IPS-NIHi11 (cell line): ENCODE results near the gene TMEM238.
A peak's percentile ranks its signal among the peaks of the same experiment; 100 is the strongest.

Experiments
- DNase-seq: peaks from one replicate; pipeline ENCODE4 v3.0.0; 2012; ENCODE audit warnings: mixed read lengths, low spot score

The TMEM238 gene

DNA sequence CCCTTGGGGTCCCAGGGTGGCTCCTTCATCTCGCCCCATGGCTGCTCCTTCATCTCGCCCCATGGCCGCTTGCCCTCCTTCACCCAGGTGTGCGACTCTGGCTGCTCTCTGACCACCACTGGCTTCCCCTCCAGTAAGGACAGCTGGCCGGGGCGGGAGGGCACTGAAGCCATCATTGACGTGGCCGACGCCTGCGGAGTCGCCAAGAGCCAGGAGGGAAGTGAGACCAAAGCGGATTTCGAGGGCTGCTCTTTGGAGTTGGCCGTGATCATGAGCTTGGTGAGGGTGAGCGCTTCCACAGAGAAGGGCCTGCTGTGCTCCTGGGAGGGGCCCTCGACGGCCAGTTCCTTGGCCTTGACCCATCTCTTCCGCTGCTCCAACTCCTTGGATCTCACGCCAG, 25.6 kb downstream of the TMEM238 start:
- DNase-seq = no peak

DNA sequence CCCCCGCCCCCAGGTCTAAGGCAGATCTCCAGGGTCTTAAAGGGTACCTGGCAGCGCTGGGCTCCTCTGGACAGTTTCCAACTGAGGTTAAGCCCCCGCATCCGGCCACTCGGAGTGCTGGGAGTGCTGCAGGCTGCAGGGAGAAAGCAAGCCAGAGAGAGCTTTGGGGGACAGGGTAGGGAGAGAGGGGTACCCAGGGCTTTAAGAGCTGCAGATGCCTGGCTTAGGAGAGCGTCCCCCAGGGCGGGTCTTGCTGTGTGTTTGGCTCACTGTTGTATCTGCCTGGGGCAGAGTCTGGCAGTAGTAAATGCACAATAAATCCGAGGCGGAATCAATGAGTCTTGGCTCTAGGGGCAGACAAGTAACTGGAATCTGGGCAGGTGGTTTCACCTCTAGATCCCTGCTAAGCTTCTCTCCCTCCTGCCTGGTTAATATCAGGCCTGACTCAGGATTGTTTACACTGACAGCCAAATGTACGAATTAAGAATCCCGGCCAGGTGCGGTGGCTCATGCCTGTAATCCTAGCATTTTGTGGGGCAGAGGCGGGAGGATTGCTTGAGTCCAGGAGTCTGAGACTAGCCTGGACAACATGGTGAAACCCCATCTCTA, 28.8 kb downstream of the TMEM238 start:
- DNase-seq = peak; percentile 59

- DNase-seq = peak; percentile 70
These were observed 29.3 kb downstream of the TMEM238 start, which contains the start of gene COX6B2 for GRCh38 chr19:55354698-55355212. COX6B2 (minus strand) TSS chr19:55354719; CDS start chr19:55354521, 198 bp downstream.

DNA sequence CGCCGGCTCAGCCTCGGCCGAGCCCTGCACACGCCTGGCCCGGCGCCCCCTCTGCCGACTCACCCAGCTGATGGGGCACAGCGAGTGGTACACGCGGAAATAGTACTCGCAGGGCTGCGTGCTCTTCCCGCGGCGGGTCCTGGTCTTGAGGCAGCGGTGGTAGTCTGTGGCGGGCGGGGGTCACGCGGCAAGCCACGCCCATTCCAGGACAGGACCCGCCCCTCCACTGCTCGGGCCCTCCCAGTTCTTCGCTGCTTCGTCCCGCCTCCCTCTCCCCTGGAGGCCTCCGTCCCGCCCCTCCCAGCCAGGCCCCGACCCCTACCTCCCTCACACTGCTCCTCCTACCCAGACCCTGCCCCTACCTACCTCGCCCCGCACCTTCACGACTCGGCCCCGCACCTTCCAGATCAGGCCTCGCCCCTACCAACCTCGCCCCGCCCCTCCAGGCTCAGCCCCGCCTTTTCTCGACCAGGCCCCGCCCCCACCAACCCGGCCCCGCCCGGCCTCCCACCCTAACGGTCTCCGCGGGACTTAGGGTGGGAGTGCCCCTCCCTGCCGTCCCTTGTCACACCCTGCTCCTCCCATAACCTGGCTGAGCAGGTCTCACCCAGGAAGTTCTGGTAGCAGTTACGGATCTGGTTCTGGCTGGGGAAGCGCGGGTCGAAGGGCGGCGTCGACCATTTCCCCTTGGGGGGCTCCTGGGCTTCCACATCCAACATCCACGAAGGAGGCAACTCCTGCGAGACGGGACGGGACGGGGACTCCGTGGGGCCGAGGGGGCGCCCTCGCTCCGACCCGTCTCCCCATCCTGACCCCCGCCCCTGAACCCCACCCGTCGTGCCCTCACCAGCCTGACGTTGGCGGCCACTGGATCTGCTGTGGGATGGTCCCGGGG, 30.0 kb downstream of the TMEM238 start:
- peak; percentile 93 for DNase-seq

GRCh38 chr19:55353356-55353802, 30.7 kb downstream of the TMEM238 start:
- no peak for DNase-seq

GRCh38 chr19:55352549-55353145, 31.4 kb downstream of the TMEM238 start:
- no peak for DNase-seq

- no peak for DNase-seq
These were observed 32.1 kb downstream of the TMEM238 start for GRCh38 chr19:55352040-55352439.

DNA sequence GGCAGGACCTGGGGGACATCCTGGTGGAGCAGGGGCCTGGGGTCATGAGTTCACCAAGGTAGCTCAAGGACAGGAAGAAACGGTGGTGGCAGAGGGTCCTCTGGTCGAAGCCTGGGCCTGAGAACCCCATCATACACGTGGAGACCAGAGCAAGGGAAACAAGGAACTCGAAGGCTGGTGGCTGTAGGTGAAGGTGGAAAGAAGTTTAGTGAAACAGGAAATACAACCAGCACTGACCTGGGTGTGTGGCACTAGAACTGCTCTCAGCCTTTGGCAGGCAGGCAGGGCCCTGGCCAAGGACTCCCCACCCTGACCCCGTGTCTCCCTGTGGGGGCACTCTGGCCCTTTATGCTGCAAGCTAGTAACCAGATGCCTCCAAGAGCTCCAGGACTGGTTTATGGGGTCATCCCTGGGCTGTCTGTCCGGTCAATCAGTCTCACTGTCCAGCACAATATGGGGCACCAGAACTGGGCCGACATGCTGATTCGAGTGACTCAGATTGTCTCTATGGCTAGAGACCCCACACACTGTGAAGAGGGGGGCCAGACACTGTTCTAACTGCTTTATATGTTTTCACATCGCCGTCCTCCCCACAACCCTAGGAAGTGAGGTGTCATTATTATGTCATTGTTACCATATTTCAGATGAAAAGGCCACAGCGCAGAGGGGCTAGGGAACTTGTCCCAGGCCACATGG, 33.3 kb downstream of the TMEM238 start:
- DNase-seq = no peak

DNA sequence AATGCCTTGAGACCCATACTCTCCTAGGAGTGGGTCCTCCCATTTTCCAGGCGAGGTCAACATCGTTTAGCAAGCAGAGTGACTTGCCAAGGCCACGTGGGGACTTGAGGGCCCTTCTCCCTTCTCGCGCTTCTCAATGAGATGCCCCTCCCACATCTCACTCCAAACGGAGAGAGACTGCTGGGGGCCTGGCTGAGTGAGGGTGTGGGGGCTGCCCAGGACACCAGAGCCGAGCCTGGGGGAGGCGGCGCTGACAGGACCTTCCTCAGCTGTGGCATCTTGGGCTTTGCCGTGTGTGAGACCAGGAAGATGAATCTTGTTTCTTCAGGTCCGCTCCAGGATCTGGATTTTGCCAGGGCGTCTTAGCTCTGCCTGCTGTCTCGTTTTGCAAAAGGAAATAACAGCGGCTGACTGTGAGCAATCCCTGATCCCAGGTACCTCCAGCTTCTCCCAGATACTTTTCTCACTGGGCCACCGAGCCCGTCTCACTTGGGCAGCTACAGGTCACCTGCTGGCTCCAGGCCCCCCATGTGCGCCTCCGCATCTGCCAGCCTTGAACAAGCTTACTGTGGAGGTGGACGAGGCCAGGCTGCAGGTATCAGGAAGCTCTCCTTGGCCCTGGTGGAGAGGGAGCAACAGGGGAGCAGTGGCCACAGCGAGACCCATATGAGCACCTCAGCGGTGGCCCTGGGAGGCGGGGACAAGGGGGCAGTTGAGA, 35.6 kb downstream of the TMEM238 start:
- peak; percentile 14 for DNase-seq

GRCh38 chr19:55347442-55348009, 36.6 kb downstream of the TMEM238 start:
- peak; percentile 2 for DNase-seq

- peak; percentile 4 for DNase-seq
These were observed 37.2 kb downstream of the TMEM238 start for GRCh38 chr19:55346725-55347441.

DNA sequence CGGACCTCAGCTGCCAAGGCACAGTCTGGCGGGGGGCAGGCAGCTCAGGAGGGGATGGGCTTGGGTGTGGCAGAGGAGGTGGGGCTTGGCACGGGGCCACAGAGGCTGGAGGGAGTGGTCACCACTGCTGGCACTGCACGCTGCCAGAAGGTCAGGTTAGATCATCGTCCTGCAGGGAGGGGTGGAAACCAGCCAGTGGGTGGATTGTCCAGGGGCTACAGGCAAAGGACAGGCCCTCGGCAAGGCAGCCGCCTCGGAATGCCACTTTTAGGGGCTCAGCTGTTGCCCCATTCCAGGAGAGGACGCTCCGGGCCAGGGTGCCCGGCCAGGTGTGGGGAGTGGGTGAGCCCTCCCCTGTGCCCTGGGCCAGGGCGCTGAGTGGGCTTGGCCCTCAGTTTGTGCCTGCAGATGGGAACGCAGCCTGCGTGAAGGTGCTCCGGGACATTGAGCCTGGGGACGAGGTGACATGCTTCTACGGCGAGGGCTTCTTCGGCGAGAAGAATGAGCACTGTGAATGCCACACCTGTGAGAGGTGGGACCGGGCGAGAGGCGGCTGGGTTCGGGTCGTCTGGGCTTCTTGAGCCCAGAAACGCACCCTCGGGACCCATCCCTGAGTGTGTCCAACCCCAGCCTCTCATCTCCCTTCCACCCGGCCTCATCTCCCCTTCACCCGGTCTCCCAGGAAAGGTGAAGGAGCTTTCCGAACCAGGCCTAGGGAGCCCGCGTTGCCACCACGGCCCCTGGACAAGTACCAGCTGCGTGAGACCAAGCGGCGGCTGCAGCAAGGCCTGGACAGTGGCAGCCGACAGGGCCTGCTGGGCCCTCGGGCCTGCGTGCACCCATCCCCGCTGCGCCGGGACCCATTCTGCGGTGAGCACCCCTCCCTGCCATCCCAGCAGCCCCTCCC, 38.0 kb downstream of the TMEM238 start:
- peak; percentile 45 for DNase-seq

GRCh38 chr19:55345101-55345817, 38.8 kb downstream of the TMEM238 start:
- DNase-seq = peak; percentile 5

DNA sequence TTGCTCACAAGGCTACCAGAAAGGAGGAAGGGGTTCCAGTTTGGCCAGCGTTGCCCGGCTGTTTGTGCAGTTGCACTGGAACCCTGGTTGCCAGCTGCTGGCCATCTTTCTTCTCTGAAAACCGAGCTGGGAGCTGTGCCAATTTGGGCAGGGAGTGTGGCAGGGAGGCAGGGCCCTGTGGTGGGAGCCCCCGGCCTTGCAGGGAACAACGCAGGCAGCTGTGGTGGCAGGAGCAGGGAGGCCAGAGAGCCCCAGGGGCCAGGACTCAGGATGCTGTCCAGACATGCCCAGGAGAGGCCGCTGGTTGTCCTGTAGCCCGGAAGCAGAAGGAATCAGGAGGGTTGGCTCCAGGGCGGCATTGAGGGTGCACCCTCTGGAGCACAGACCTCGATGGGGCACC, 39.6 kb downstream of the TMEM238 start:
- DNase-seq = peak; percentile 2

- peak; percentile 12 for DNase-seq
These were observed 42.2 kb downstream of the TMEM238 start for GRCh38 chr19:55341595-55342531.

DNA sequence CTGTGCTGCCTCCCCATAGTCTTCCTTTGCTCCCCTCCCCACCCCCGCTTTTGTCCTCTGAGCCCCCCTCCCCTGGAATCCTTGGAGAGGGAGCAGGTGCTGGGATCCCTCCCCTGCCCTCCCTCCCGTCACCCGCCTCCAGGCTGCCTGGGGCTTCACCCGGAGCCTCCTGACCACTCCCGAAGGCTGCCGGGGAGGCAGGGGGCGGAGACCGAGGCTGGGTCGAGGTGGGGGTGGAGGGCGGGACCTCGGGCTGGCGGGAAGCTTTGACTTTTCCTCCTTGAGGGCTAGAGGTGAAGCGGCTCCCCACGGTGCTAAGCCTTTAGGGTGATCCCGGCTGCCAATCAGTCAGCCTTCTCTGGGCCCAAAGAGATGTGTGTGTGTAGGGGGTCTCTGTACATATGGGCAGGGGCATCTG, 42.9 kb downstream of the TMEM238 start:
- DNase-seq = peak; percentile 94

- DNase-seq = no peak
These were observed 43.3 kb downstream of the TMEM238 start for GRCh38 chr19:55340784-55341147.
